HG03457 (cell line): ENCODE data around the gene HYCC2.
"Not testable (repeated sequence)": the region's sequence is repeated elsewhere in the genome, so short reads cannot be mapped to it uniquely, and the experiment has no call there.

Experiments
- ATAC-seq: cut with Tn5 transposase; IDR thresholded peaks from one replicate; pipeline ENCODE4 v1.9.1; 2021; ENCODE audit warnings: moderate number of reproducible peaks; ENCODE audit not compliant: unreplicated experiment

The HYCC2 gene

DNA sequence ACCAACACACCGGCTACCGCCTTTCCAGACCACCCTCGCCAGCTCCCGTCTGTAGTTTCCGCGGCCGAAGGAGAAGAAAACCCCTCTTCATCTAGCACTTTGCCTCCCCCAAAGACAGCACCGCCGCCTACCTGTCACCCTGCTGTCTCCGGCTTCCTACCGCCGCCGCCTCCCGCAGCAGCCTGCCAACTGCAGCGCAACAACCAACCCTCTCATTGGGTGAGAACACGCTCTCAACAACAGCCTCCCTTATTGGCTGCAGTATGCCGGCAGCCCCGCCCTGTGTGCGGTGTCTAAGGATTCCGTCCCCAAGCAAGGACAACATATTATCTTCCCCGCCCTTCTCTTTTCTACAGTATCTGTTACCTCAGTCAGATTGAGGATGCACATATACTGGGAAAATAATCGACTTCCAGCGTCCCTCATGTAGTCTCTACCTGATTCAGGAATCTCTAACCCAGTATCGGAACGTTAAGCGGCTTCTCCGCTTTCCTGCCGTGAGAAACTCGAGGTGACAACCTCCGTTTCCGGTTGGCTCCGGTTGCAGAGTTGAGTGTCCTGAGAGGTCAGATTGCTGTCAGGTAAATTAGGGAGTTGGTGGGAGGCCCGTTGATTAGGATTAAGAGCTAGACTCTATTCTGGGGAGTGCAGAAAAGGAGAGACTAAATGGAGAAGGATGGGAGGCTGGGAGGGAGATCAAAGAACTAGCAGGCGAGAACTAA, at the start of gene HYCC2, which contains the start of gene NDUFB3:
Gene HYCC2, minus strand, starts transcription at position 193 of the 722 bp plus-strand sequence. CDS start 47,662 bp downstream, outside the sequence.
Gene NDUFB3, plus strand, starts transcription at position 523 of the 722 bp plus-strand sequence. CDS start 6,882 bp downstream, outside the sequence.
- ATAC-seq = peak; percentile 96

- no peak for ATAC-seq
These were observed 47.7 kb upstream of the HYCC2 start for GRCh38 chr2:201118961-201119854.

GRCh38 chr2:201118121-201118960, 46.9 kb upstream of the HYCC2 start:
- peak; percentile 38 for ATAC-seq

DNA sequence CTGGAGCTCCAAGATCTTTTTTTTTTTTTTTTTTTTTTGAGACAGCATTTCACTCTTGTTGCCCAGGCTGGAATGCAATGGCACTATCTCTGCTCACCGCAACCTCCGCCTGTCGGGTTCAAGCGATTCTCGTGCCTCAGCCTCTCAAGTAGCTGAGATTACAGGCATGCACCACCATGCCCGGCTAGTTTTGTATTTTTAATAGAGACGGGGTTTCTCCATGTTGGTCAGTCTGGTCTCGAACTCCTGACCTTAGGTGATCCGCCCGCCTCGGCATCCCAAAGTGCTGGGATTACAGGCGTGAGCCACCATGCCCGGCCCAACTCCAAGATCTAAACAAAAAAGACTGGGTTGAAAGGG, 46.2 kb upstream of the HYCC2 start:
- not testable (repeated sequence) for ATAC-seq

DNA sequence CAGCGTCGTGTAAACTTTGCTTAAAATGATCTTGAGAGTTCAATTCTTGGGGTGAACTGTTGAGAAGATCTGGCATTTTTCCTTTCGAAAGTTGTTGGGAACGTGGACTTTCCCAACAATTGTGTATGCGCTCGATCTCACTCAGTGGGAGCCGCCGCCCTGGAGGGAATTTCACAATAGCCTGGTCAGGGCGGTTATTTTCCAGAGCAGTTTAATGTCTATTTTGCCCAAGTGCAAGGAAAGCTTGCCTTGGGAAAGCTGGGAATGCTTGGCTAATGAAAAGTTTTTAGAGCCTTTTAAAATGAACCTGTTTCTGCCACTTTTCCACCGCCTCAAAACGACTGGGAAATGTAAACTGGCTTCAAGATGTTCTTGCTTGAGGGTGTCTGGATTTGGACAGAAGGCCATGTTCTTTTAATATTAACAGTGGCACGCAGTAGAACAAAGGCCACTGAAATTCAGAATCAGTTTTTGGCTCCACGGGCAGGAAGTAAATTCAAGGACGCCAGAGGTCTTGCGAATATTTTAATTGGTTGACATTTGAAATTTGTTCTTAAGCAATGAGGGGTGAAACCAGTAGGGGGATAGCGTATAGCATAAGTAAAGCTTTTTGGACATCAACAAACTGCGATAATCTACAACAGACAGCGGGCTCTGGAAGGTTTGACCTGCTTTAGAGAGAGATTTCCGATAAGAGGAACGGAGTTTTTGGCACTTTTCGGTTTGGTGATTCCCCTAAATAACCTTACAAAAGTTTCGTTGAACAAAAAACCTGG, 45.7 kb upstream of the HYCC2 start:
- ATAC-seq = no peak

- peak; percentile 30 for ATAC-seq
These were observed 44.9 kb upstream of the HYCC2 start, which contains the start of gene CFLAR for GRCh38 chr2:201116115-201116958. Gene CFLAR, plus strand, starts transcription at chr2:201116164. Its CDS starts 13,702 bp downstream, at chr2:201129866.

- ATAC-seq = no peak
These were observed 43.4 kb upstream of the HYCC2 start for GRCh38 chr2:201114846-201115245.

DNA sequence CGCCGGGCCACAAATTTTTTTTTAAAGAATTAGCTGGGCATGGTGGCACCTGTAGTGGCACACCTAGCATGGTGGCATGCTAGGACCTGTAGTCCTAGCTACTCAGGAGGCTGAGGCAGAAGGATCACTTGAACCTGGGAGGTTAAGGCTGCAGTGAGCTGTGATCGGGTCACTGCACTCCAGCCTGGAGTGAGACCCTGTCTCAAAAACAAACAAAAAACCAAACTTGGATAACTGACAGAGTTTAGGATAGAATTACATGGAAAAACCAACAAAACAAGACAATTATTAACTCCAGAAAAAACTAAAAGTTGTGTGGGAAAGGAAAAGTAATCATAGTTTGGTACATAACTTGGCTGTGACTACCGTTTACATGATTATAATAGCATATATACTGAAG, 42.9 kb upstream of the HYCC2 start:
- ATAC-seq = no peak

- ATAC-seq = no peak
These were observed 39.6 kb upstream of the HYCC2 start for GRCh38 chr2:201111096-201111495.

GRCh38 chr2:201110615-201111014, 39.1 kb upstream of the HYCC2 start:
- ATAC-seq = no peak

DNA sequence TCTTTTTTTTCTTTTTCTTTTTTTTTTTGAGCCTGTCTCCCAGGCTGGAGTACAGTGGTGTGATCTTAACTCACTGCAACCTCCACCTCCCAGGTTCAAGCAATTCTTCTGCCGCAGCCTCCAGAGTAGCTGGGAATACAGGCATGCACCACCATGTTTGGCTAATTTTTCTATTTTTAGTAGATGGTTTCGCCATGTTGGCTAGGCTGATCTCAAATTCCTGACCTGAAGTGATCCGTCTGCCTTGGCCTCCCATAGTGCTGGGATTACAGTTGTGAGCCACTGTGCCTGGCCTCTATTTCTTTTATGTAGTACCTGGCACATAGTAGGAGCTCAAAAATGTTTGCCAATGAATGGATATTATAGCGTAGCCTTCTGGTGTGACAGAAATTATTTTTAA, 37.7 kb upstream of the HYCC2 start:
- no peak for ATAC-seq

DNA sequence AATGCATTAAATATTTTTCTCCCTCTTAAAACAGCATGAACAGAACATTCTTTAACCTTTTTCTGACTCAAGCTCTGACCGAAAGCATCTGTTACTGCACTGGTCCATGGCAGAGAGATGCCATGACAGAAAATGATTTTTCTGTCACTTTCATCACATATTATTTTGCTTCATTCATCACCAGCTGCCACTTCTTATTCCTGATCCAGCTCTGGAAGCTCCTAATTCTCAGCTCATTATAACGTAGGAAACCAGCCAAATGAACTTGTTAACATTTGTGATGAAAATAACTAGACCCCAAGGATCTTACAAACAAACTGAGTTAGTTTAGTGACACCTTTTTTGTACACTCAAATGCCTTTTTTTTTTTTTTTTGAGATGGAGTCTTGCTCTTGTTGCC, 36.9 kb upstream of the HYCC2 start:
- ATAC-seq = no peak

- no peak for ATAC-seq
These were observed 36.2 kb upstream of the HYCC2 start for GRCh38 chr2:201107624-201108023.

DNA sequence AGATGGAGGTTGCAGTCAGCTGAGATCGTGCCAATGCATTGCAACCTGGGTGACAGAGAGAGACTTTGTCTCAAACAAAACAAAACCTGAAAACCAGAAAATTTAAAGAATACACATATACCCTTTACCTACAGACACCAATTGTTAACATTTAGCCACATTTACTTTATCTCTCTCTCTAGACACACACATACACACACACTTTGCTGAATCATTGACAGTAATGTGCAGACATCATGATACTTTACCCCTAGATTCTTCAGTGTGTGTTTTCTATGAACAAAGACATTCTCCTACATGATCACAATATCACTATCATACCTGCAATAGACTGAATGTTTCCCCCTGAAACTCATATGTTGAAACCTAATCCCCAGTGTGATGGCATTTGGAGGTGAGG, 34.3 kb upstream of the HYCC2 start:
- ATAC-seq = no peak

DNA sequence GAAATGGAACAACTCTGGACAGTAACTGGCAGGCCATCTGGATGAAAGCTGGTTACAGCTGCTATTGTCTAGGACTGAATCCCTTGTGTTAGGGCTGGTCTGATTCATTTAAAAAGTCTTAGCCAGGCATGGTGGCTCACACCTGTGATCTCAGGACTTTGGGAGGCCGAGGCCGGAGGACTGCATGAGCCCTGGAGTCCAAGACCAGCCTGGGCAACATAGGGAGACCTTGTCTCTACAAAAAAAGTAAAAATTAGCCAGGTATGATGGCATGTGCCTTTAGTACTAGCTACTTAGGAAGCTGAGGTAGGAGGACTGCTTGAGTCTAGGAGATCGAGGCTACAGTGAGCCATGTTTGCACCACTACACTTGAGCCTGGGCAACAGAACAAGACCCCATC, 29.0 kb upstream of the HYCC2 start:
- no peak for ATAC-seq

- no peak for ATAC-seq
These were observed 22.1 kb upstream of the HYCC2 start for GRCh38 chr2:201093573-201093972.

DNA sequence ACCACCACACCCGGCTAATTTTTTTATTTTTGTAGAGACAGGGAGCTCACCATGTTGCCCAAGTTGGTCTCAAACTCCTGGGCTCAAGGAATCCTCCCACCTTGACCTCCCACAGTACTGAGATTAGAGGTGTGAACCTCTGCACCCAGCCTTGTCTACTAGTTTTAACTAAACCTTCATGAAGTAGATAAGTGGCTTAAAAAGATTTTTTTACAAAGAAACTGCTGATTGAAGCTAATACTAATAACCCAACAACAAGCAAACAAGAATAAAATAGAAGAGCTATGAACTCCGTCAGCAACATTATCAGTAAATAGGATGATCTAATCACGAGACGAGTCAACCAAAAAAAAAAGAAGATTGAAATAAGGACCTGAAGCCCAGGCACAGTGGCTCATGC, 19.1 kb upstream of the HYCC2 start:
- ATAC-seq = no peak

DNA sequence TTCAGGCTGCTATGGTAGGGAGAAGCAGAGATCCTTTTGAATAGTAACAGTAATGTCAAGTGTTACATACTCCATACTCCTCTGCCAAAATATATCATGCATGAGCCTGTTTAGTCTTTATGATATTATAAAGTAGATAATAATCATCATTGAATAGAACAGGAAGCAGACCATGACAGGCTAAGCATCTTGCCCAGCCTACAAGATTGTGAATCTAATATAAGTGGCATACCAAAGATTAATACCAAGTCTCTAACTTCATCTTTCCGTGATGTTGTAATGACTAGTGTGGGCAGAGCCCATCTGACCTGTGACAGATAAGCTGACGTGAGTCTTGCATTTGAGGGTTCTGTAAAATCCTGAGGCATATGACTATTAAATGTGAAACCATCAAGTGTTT, 13.4 kb upstream of the HYCC2 start:
- ATAC-seq = no peak

GRCh38 chr2:201074996-201075395, 3.5 kb upstream of the HYCC2 start:
- ATAC-seq = no peak
